Upper lobe of left lung (tissue), 4 donors: ENCODE results near the gene NDUFC1.

Source experiments
- CTCF ChIP-seq, 6 experiments: fragments of 450-650 bp in 4 of 6; fragments of 200-600 bp in 2 of 6; sonication (generic) in 2 of 6; IDR thresholded peaks; one replicate each; pipeline ENCODE4 v1.5.1; 2016 to 2019; ENCODE audit warnings: antibody characterized with exemption in 6 of 6
- POLR2AphosphoS5 ChIP-seq, 2 donors: sonication (generic); formaldehyde crosslinking; IDR thresholded peaks; one replicate each; pipeline ENCODE4 v1.5.1; 2017; ENCODE audit warnings: antibody characterized with exemption in 2 of 2

GRCh38 chr4:139266583-139267257, 35.6 kb downstream of the NDUFC1 start:
- TF ChIP-seq CTCF (IDR thresholded peaks at IDR 0.05) (no peak), POLR2AphosphoS5 (IDR thresholded peaks at IDR 0.05) (no peak)
